ENCODE measurements around the gene DNAAF8. TPM values are rescaled to one million over a fixed set of nuclear protein-coding genes. Genes with fewer than 3 reads are reported as not detected.

Gene DNAAF8
- total and polyA plus RNA-seq, 2 of the 4 experiments (the other 2 are of a cell fraction), result 0.54 to 1.7 TPM

GRCh38 chr16:4760221-4760910 lies 26.0 kb downstream of the DNAAF8 start:
- H3K9ac ChIP-seq (ENCODE audit: low read depth, low read length), result no peak overlapping the region
- no peak overlapping the region for H3K14ac ChIP-seq (replicated peaks; ENCODE audit: low read depth, low read length)
- no peak overlapping the region for H3K23ac ChIP-seq (ENCODE audit: low read depth, low read length)
- dilution Hi-C loops (cut with HindIII; ENCODE audit: low sequenced_read_pairs, unreplicated experiment) (no loop called here), in situ Hi-C loops (cut with MboI; ENCODE audit: low sequenced_read_pairs) (loop anchor here (10.0 kb wide), 1 partner anchor 194 kb away; the partner anchor contains the start of gene SEC14L5), intact Hi-C loops (cut with micrococcal nuclease) (no loop called here)
- H3K36me3 ChIP-seq (ENCODE audit: control insufficient read depth, insufficient read depth, low read length), result peaks cover 63% of the 10 kb centered on the region
- no peak overlapping the region for H3K56ac ChIP-seq (ENCODE audit: extremely low read depth, insufficient read depth, low read length)
- BruUV-seq (replicated peaks), result no TSS peak
- WGBS, 2 experiments (ENCODE audit: extremely low coverage in 2 of 2, insufficient read length in 1 of 2), result 93% methylated on average over 17 of the region's 23 CpGs; no CpG with 5 or more reads in 1 of the 2 experiments
- DNase-seq (no peak), ATAC-seq (ENCODE audit: low read depth) (no peak)
- H3K4me2 ChIP-seq (ENCODE audit: low read depth, low read length), result no peak overlapping the region
- ChIA-PET CTCF (no interaction called here), POLR2A (ENCODE audit: unreplicated experiment) (no interaction called here)
- H4K20me1 ChIP-seq (ENCODE audit: insufficient read depth, low read length), result no peaks in the 10 kb centered on the region; the same call in 1 of the 2 replicates
- H2BK120ac ChIP-seq (ENCODE audit: low read depth, low read length), result no peak overlapping the region
- no peak overlapping the region for H2AK5ac ChIP-seq (ENCODE audit: low read depth, low read length)
- H4K8ac ChIP-seq (ENCODE audit: low read depth in 2 of 2, low read length in 2 of 2), result no peak overlapping the region
- no peak overlapping the region for H3K18ac ChIP-seq (ENCODE audit: low read depth, low read length)
- no peak overlapping the region for H2BK15ac ChIP-seq (ENCODE audit: low read depth, low read length)
- H3K4me3 ChIP-seq (ENCODE audit: insufficient read depth, low read depth, low read length), result no peak overlapping the region
- H3K27me3 ChIP-seq (ENCODE audit: control insufficient read depth, insufficient read depth, low read length), result no peaks in the 10 kb centered on the region
- no peaks in the 10 kb centered on the region for H3K9me1 ChIP-seq (ENCODE audit: insufficient read depth, low read length)
- no peak overlapping the region for H4K5ac ChIP-seq (ENCODE audit: low read depth, low read length)
- H2BK20ac ChIP-seq (ENCODE audit: low read depth, low read length), result no peak overlapping the region
- H4K91ac ChIP-seq (ENCODE audit: insufficient read depth, low read depth, low read length), result no peak overlapping the region
- no peak for TF ChIP-seq MXI1 (IDR thresholded peaks at IDR 0.05; ENCODE audit: borderline replicate concordance, low read depth, low read length)
- TF ChIP-seq CTCF (conservative IDR thresholded peaks at IDR 0.05; ENCODE audit: low read depth, low read length), result no peak
- peaks cover 16 to 19% of the 10 kb centered on the region in 2 experiments; a peak in 3 of 4 replicates for H3K79me1 ChIP-seq (ENCODE audit: low read depth in 1 of 2, low read length in 2 of 2)
- no peak overlapping the region for H2AK9ac ChIP-seq (replicated peaks; ENCODE audit: low read depth, low read length, poor library complexity)
- no peak overlapping the region for H2BK5ac ChIP-seq (ENCODE audit: low read depth, low read length, poor library complexity, severe bottlenecking)
- no peak overlapping the region for H3K4ac ChIP-seq (ENCODE audit: low read depth, low read length)
- no peak overlapping the region for H2AFZ ChIP-seq (replicated peaks; ENCODE audit: low read length, poor library complexity)
- H3K27ac ChIP-seq (ENCODE audit: insufficient read depth, low read length), result no peak overlapping the region
- no peaks in the 10 kb centered on the region for H3K4me1 ChIP-seq (ENCODE audit: control insufficient read depth, insufficient read depth, low read length)
- no peaks in the 10 kb centered on the region for H3K9me3 ChIP-seq (ENCODE audit: control insufficient read depth, insufficient read depth, low read length)

All from IMR-90 (cell line).